HUES6 (cell line): ENCODE measurements around the gene DLGAP5.
A peak's percentile ranks its signal among the peaks of the same experiment; 100 is the strongest.

ENCODE experiments used
- H3K27ac ChIP-seq: 2 replicates; pipeline ENCODE4 v1.7.0; 2013; ENCODE audit warnings: low read depth, mild to moderate bottlenecking, low read length, inconsistent platforms
- H3K27me3 ChIP-seq: 2 replicates; pipeline ENCODE4 v1.6.1; 2013; ENCODE audit warnings: low read length; ENCODE audit not compliant: control insufficient read depth, insufficient read depth
- H3K36me3 ChIP-seq: 2 replicates; pipeline ENCODE4 v1.6.1; 2013; ENCODE audit warnings: low read length; ENCODE audit not compliant: control insufficient read depth, insufficient read depth
- H3K4me1 ChIP-seq: 2 replicates; pipeline ENCODE4 v1.6.1; 2013; ENCODE audit warnings: low read length; ENCODE audit not compliant: control insufficient read depth, insufficient read depth
- H3K4me3 ChIP-seq: 2 replicates; pipeline ENCODE4 v1.5.1; 2013; ENCODE audit warnings: low read depth, low read length
- H3K9ac ChIP-seq: one replicate; pipeline ENCODE4 v1.6.1; 2013; ENCODE audit warnings: mild to moderate bottlenecking, low read length
- H3K9me3 ChIP-seq: 2 replicates; pipeline ENCODE4 v1.6.1; 2013; ENCODE audit warnings: low read depth, low read length; ENCODE audit not compliant: control insufficient read depth, insufficient read depth

The DLGAP5 gene

DNA sequence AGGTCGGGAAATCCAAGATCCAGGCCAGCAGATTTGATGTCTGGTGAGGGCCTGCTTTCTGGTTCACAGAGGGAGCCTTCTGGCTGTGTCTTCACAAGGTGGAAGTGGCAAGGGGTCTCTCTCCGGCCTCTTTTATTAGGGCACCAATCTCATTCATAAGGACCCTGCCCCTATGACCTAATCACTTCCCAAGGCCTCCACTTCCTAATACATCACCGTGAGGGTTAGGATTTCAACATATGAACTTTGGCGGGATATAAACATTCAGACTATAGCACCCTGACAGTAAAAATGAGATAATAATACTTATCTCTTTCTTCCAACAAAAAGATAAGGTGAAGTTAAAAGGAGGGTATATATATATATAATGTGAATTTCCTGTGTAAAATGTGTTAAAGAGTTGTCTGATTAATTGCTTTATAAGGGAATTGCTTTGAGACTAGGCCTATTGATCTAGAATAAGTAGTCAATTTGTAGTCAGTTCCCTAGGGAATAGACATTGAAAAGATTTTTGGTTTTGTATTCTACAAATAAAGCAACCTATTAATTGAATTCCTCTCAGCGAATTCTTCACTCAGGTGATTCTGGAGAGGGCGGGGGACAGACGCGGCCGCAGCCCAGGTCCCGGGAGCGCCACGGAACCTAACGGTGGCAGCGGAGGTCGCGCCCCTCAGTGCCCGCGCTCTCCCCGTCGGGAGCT is 62.8 kb downstream of the DLGAP5 start:
- Histone ChIP-seq H3K9ac (no peak overlapping the region), H3K27me3 (peaks cover 65% of the 10 kb centered on the region), H3K4me1 (no peaks in the 10 kb centered on the region), H3K9me3 (no peaks in the 10 kb centered on the region), H3K4me3 (peak overlapping the region; percentile 71), H3K36me3 (no peaks in the 10 kb centered on the region), H3K27ac (no peak overlapping the region)

- no peak overlapping the region for H3K4me3 ChIP-seq
- no peak overlapping the region for H3K9ac ChIP-seq
- peaks cover 65% of the 10 kb centered on the region for H3K27me3 ChIP-seq
- H3K4me1 ChIP-seq, result peaks cover 8% of the 10 kb centered on the region; the same call in 1 of the 2 replicates
- no peak overlapping the region for H3K27ac ChIP-seq
- no peaks in the 10 kb centered on the region for H3K36me3 ChIP-seq
- no peaks in the 10 kb centered on the region for H3K9me3 ChIP-seq
Observed at GRCh38 chr14:55127460-55127951, 63.9 kb downstream of the DLGAP5 start.

- Histone ChIP-seq H3K36me3 (no peaks in the 10 kb centered on the region), H3K4me3 (no peak overlapping the region), H3K27ac (no peak overlapping the region), H3K27me3 (peaks cover 65% of the 10 kb centered on the region), H3K4me1 (peaks cover 13% of the 10 kb centered on the region; the same call in 1 of the 2 replicates), H3K9me3 (no peaks in the 10 kb centered on the region), H3K9ac (no peak overlapping the region)
Observed at GRCh38 chr14:55126932-55127459, 64.4 kb downstream of the DLGAP5 start.

DNA sequence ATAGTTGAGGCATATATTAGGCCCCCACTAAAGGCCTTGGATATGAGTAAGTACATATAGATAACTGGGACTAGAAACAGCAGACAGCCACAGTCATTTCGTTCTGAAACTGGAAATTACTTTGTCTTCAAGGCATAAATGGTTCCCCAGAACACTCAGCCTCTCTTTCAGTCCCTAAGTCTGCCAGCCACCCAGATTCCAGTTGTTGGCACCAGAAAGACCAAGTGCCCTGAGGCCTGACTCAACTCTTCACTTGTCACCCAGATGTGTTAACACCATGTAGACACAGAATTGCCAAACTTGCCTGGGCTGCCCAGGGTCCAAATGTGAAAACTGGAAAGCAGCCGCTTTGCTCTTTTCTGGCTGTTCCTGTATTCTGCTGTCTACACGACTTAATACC is 65.4 kb downstream of the DLGAP5 start:
- Histone ChIP-seq H3K4me3 (no peak overlapping the region), H3K27me3 (peaks cover 55% of the 10 kb centered on the region), H3K4me1 (peaks cover 14% of the 10 kb centered on the region; the same call in 1 of the 2 replicates), H3K27ac (no peak overlapping the region), H3K36me3 (no peaks in the 10 kb centered on the region), H3K9me3 (no peaks in the 10 kb centered on the region), H3K9ac (no peak overlapping the region)

DNA sequence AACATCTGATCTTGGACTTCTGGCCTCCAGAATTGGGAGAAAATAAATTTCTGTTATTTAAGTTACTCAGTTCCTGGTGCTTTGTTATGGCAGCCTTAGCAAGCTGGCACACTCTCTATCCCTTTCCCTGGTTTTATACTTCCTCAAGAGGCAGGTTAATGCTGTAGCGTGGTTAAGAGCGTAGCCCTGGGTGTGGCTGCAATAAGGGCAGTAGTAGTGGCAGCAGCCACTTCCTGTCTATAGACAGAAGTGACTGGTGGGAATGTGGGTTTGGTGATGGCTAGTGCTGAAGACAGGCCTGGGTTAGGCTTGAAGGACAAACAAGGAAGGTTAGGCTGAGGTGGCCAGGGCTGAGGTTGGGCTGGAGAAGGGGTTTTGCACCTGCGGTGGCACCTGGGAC is 66.0 kb downstream of the DLGAP5 start:
- peaks cover 49% of the 10 kb centered on the region for H3K27me3 ChIP-seq
- H3K9me3 ChIP-seq, result no peaks in the 10 kb centered on the region
- H3K27ac ChIP-seq, result no peak overlapping the region
- H3K4me1 ChIP-seq, result peaks cover 20% of the 10 kb centered on the region
- H3K9ac ChIP-seq, result no peak overlapping the region
- H3K36me3 ChIP-seq, result no peaks in the 10 kb centered on the region
- H3K4me3 ChIP-seq, result no peak overlapping the region

DNA sequence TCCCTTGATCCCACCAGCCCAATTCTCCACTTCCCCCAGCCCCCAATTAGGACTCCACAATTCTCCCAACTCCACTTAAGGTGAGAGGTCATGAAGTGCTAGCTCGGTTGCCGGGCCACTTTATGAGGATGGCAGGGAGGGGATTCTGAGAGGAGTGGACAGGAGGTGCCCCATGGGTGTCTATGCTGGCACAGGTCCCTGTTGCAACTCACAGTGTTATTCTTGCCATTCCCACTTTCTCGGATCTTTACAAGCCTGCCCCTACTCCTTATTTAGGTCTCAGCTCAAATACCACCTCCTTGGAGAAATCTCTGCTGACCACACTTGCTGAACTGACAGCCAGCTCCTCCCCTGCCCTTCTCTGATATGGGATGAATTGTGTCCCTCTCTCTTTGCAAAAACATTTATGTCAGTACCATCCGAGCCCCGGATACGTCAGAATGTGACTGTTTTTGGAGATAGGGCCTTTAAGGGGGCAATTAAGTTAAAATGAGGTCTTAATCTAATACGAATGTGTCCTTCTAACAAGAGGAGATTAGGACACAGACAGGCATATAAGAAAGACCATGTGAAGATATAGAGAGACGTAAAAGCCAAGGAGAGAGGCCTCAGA is 66.5 kb downstream of the DLGAP5 start:
- H3K9ac ChIP-seq, result no peak overlapping the region
- H3K9me3 ChIP-seq, result no peaks in the 10 kb centered on the region
- peaks cover 21% of the 10 kb centered on the region for H3K4me1 ChIP-seq

GRCh38 chr14:55123852-55124639 is 67.3 kb downstream of the DLGAP5 start:
- peaks cover 21% of the 10 kb centered on the region for H3K4me1 ChIP-seq
- H3K4me3 ChIP-seq, result no peak overlapping the region
- no peak overlapping the region for H3K9ac ChIP-seq
- H3K27me3 ChIP-seq, result peaks cover 41% of the 10 kb centered on the region
- H3K36me3 ChIP-seq, result no peaks in the 10 kb centered on the region
- no peaks in the 10 kb centered on the region for H3K9me3 ChIP-seq
- H3K27ac ChIP-seq, result no peak overlapping the region

More for the DNA sequence above, 66.5 kb downstream of the DLGAP5 start:
- Histone ChIP-seq H3K4me3 (no peak overlapping the region), H3K27ac (no peak overlapping the region), H3K36me3 (no peaks in the 10 kb centered on the region), H3K27me3 (peaks cover 49% of the 10 kb centered on the region)

GRCh38 chr14:55123101-55123500 is 68.3 kb downstream of the DLGAP5 start:
- Histone ChIP-seq H3K27me3 (peaks cover 32% of the 10 kb centered on the region), H3K4me3 (no peak overlapping the region), H3K27ac (no peak overlapping the region), H3K36me3 (no peaks in the 10 kb centered on the region), H3K4me1 (peaks cover 21% of the 10 kb centered on the region), H3K9ac (no peak overlapping the region), H3K9me3 (no peaks in the 10 kb centered on the region)

- Histone ChIP-seq H3K27me3 (peaks cover 26% of the 10 kb centered on the region), H3K9ac (no peak overlapping the region), H3K9me3 (no peaks in the 10 kb centered on the region), H3K4me3 (no peak overlapping the region), H3K27ac (no peak overlapping the region), H3K4me1 (peaks cover 21% of the 10 kb centered on the region), H3K36me3 (no peaks in the 10 kb centered on the region)
Observed at GRCh38 chr14:55122440-55122986, 68.9 kb downstream of the DLGAP5 start.

DNA sequence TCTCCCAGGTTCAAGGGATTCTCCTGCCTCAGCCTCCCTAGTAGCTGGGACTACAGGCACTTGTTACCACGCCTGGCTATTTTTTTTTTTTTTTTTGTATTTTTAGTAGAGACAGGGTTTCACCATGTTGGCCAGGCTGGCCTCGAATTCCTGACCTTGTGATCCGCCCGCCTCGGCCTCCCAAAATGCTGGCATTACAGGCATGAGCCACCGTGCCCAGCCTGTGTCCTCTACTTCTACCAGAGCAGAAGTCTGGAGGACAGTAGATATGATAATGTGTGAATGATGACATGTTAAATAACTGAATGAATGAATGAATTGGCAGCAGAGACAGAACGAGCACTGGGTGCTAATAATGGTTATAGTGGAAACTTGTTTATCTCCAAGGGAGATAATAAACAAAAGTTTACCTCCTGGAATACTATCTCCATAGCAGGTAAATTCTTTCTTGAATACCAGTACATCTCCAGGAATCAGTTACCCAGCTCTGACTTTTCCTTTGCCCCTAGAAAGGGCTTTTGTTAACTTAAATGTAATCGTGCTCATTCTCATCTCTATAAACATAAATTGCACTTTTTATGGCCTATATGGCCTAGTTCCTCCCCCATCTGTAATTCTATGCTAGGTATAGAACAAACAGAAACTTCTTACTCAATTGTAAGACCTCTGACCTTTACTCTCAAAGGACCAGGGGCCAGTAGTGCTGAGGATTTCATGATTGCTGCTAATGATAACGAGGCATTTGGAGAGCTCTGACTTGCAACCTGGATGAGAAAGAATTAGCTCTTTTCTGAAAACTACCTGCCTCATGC is 69.6 kb downstream of the DLGAP5 start:
- H3K27ac ChIP-seq, result no peak overlapping the region
- H3K36me3 ChIP-seq, result no peaks in the 10 kb centered on the region
- H3K27me3 ChIP-seq, result peaks cover 19% of the 10 kb centered on the region
- H3K9me3 ChIP-seq, result no peaks in the 10 kb centered on the region
- peaks cover 21% of the 10 kb centered on the region for H3K4me1 ChIP-seq
- no peak overlapping the region for H3K4me3 ChIP-seq
- no peak overlapping the region for H3K9ac ChIP-seq
